Testis (tissue), 3 donors: ENCODE results near the gene IFNL1. TPM values are rescaled to one million over a fixed set of nuclear protein-coding genes. Genes with fewer than 3 reads are reported as not detected.
"Not testable (repeated sequence)": the region's sequence is repeated elsewhere in the genome, so short reads cannot be mapped to it uniquely, and the experiment has no call there.

Source experiments
- DNase-seq: peaks from one replicate; pipeline ENCODE4 v3.0.0-alpha.2; 2019
- H3K27ac ChIP-seq, 2 donors: fragments of 200-600 bp; sonication (generic); one replicate each; pipeline ENCODE4 v1.5.1; 2019
- H3K27me3 ChIP-seq: fragments of 200-600 bp; sonication (generic); one replicate; pipeline ENCODE4 v1.5.1; 2019
- H3K36me3 ChIP-seq: fragments of 200-600 bp; sonication (generic); one replicate; pipeline ENCODE4 v1.5.1; 2017; ENCODE audit warnings: low read depth; ENCODE audit errors: missing control alignments
- H3K4me1 ChIP-seq: fragments of 200-600 bp; sonication (generic); one replicate; pipeline ENCODE4 v1.5.1; 2019
- H3K4me3 ChIP-seq, 2 donors: fragments of 200-600 bp; sonication (generic); one replicate each; pipeline ENCODE4 v1.5.1; 2017 to 2019
- H3K9me3 ChIP-seq: fragments of 200-600 bp; sonication (generic); one replicate; pipeline ENCODE4 v1.5.1; 2017
- POLR2A ChIP-seq: fragments of 450-650 bp; IDR thresholded peaks from one replicate; pipeline ENCODE4 v1.6.1; 2017; ENCODE audit warnings: antibody characterized with exemption, mild to moderate bottlenecking, moderate library complexity
- WGBS, 2 donors: methylation state at CpG; one replicate each; pipeline ENCODE4 v1.1.5; 2018; 5-methylcytosine and 5-hydroxymethylcytosine counted together
- intact Hi-C: fragments of 100-400 bp; cut with DNase I; formaldehyde crosslinking; loops from one replicate; pipeline ENCODE4 v1.15.1; 2023; ENCODE audit warnings: low total_unique reads
- polyA plus RNA-seq: library from polyadenylated mRNA; stranded (reverse); fragments of 350-450 nt; fragmentation: Illumina TruSeq; extraction: RNeasy Lipid Tissue Mini Kit (QIAGEN cat#74804); gene quantifications from one replicate; pipeline ENCODE4 v1.2.3, GENCODE V29; 2014; ENCODE audit warnings: low read depth, low replicate concordance; ENCODE audit not compliant: insufficient read depth
- total RNA-seq, 2 donors: library from RNA; depleted of rRNA; stranded (reverse); fragments of >200 nt; gene quantifications; one replicate each; pipeline ENCODE4 v1.2.3, GENCODE V29; 2016
- TF ChIP-seq, protein P1 (sequence below), 3 experiments: fragments of 450-650 bp in 2 of 3; fragments of 200-600 bp in 1 of 3; sonication (generic) in 1 of 3; IDR thresholded peaks; one replicate each; pipeline ENCODE4 v1.5.1; 2016 to 2019; ENCODE audit warnings: antibody characterized with exemption in 3 of 3, mild to moderate bottlenecking in 2 of 3, moderate library complexity in 1 of 3

The IFNL1 gene
- total and polyA plus RNA-seq, 3 donors from 2014 or later: not detected

DNA sequence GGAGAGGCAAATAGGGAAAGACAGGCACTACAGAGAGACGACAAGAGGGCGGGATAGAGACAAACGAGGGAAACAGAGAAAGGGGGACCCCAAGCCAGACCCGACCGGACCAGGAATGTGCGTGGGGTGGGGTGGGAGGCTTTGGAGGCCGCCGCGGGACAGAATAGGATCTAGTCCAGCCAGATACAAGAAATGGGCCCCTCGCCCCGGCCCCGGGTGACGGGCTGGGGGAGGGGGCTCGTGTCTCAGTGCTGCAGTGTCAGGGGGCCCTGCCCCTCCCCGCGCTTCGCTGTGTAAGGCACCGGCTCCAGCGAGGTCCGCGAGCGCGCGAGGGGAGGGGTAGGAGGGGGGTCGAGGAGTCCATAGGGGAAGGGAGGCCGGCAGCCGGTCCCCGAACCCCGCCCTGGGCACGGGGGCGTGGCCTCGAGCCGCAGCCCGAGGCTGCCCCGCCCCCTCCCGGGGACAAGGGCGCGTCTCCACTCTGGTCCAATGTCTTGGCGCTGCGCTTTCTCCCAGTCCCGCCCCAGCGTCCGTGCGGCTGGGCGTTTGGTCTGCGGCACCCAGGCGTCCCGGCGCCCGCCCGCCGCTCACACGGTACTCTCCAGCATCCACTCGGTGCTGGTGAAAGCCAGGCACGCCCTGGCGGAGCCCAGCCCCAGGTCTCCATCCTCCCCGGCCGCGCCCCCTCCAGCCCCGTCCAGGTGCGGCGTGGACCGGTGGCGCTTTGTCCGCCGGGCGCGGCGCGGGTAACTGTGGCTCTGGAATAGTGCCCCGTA is 11.0 kb downstream of the IFNL1 start:
- TF ChIP-seq POLR2A: no peak
- TF ChIP-seq, protein P1, sequence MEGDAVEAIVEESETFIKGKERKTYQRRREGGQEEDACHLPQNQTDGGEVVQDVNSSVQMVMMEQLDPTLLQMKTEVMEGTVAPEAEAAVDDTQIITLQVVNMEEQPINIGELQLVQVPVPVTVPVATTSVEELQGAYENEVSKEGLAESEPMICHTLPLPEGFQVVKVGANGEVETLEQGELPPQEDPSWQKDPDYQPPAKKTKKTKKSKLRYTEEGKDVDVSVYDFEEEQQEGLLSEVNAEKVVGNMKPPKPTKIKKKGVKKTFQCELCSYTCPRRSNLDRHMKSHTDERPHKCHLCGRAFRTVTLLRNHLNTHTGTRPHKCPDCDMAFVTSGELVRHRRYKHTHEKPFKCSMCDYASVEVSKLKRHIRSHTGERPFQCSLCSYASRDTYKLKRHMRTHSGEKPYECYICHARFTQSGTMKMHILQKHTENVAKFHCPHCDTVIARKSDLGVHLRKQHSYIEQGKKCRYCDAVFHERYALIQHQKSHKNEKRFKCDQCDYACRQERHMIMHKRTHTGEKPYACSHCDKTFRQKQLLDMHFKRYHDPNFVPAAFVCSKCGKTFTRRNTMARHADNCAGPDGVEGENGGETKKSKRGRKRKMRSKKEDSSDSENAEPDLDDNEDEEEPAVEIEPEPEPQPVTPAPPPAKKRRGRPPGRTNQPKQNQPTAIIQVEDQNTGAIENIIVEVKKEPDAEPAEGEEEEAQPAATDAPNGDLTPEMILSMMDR (IDR thresholded peaks at IDR 0.05): no peak
- intact Hi-C loops: no loop called here

DNA sequence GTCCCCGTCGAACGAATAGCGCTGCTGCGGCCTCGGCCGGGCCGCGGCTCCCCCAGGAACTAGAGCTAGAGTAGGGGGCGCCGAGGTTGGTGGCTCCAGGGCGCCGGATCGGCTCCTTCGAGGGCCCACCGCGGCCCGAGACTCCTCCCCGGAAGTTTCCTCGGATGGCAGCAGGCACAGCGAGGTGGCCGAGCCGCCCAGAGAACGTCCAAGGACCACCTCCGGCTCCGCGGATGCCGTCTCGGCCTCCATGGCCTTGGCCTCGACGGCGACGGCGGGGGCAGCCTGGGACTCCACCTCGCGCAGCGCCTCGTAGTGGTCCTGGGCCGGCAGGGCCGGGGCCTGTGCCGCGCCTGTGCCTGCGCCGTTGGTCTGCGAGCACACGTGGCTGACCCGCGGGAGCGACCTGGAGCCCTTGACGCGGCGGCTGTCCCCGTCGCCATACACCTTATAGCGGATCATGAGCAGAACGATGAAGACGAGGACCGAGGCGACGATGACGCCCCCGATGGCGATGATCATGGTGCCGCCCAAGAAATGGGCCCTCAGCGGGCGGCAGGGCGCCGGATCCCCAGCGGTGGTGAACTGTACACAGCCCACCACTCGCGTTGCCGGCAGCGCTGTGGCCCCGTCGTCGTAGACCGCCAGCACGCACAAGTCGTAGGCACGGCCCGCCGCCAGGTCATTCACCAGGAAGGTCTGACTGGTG is 11.8 kb downstream of the IFNL1 start:
- H3K4me3 ChIP-seq: peak overlapping the region; percentile 31 to 55
- no peaks in the 10 kb centered on the region for H3K9me3 ChIP-seq
- H3K36me3 ChIP-seq: no peaks in the 10 kb centered on the region
- TF ChIP-seq, protein P1 (IDR thresholded peaks at IDR 0.05): no peak
- no peaks in the 10 kb centered on the region for H3K4me1 ChIP-seq
- no peaks in the 10 kb centered on the region for H3K27me3 ChIP-seq
- WGBS, 2 donors: 59 to 60% methylated on average over 4 to 81 of the region's 82 CpGs
- DNase-seq: no peak
- intact Hi-C loops: no loop called here
- H3K27ac ChIP-seq: no peak overlapping the region

More for the DNA sequence above, 11.0 kb downstream of the IFNL1 start:
- Histone ChIP-seq H3K9me3 (no peaks in the 10 kb centered on the region), H3K27me3 (no peaks in the 10 kb centered on the region), H3K36me3 (no peaks in the 10 kb centered on the region), H3K4me1 (no peaks in the 10 kb centered on the region), H3K27ac (no peak overlapping the region), H3K4me3 (peak overlapping the region; percentile 31 to 55)
- no peak for DNase-seq
- 25 to 50% methylated on average over 27 to 64 of the region's 71 CpGs for WGBS, 2 donors

DNA sequence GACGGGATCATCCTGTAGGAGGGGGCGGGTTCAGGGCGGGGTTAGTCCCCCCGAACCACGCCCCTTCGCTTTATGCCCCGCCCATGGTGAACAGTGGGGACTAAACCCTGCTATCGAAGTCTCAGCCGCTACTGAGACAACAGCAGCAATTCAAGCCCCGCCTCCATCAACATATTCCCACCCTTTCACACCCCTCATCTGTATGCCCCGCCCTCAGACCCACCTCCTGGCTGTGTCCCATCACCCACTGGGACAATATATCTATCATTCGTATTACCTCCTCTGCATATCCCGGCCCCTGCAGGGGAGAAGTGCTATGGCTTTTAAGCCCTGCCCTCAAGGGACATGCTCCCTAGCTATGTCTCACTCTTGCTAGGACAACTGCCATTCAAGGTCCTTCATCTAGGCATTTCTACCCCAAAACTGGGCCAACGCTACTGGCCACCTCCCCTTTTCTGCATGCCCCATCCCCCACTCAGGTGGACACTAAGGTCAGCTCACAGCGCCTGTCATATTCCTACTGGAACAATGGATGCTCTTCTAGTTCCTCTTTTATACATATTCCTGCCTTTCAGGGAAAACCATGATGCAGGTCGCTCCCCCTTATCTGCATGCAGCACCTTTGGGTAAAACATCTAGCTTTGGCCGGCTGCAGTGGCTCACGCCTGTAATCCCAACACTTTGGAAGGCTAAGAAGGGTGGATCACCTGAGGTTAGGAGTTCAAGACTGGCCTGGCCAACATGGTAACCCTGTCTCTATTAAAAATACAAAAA is 12.5 kb downstream of the IFNL1 start:
- H3K27ac ChIP-seq: no peak overlapping the region
- no peaks in the 10 kb centered on the region for H3K27me3 ChIP-seq
- intact Hi-C loops: no loop called here
- DNase-seq: no peak
- H3K9me3 ChIP-seq: no peaks in the 10 kb centered on the region
- WGBS, 2 donors: 53 to 63% methylated on average over 14 to 18 of the region's 18 CpGs
- no peaks in the 10 kb centered on the region for H3K36me3 ChIP-seq
- no peaks in the 10 kb centered on the region for H3K4me1 ChIP-seq
- H3K4me3 ChIP-seq: peak overlapping the region in 1 of 2 donors; percentile 55
- no peak for TF ChIP-seq POLR2A
- TF ChIP-seq, protein P1 (IDR thresholded peaks at IDR 0.05): no peak

DNA sequence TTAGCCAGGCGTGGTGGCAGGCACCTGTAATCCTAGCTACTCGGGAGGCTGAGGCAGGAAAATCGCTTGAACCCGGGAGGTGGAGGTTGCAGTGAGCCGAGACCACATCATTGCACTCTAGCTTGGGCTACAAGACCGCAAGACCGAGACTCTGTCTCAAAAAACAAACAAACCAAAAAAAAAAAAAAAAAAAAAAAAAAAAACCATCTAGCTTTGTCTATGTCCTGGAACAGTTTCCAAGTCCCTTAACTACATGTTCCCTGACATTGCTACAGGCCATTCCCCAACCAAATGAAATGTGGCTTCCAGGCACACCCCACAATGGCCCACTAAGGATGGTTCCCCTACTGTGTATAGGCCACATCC is 13.1 kb downstream of the IFNL1 start:
- H3K27me3 ChIP-seq, H3K4me1 ChIP-seq, H3K9me3 ChIP-seq, DNase-seq, H3K27ac ChIP-seq, H3K36me3 ChIP-seq, H3K4me3 ChIP-seq, intact Hi-C loops: not testable (repeated sequence)
- 89 to 94% methylated on average over 7 of the region's 7 CpGs for WGBS, 2 donors
